ENCODE results near the gene FAM210A.

The FAM210A gene

GRCh38 chr18:13620206-13620672 lies 106.1 kb downstream of the FAM210A start:
- no peak for DNase-seq

- no peak for DNase-seq
Observed at GRCh38 chr18:13619505-13620205, 106.7 kb downstream of the FAM210A start.

GRCh38 chr18:13618760-13619438 lies 107.5 kb downstream of the FAM210A start:
- no peak for DNase-seq

- no peak for DNase-seq
Observed at GRCh38 chr18:13617826-13618515, 108.4 kb downstream of the FAM210A start.

- DNase-seq: no peak
Observed at GRCh38 chr18:13616525-13617035, 109.8 kb downstream of the FAM210A start.

GRCh38 chr18:13616041-13616440 lies 110.3 kb downstream of the FAM210A start:
- DNase-seq: no peak

- DNase-seq: no peak
Observed at GRCh38 chr18:13615432-13615861, 110.9 kb downstream of the FAM210A start.

- DNase-seq: no peak
Observed at GRCh38 chr18:13614641-13615288, 111.6 kb downstream of the FAM210A start.

GRCh38 chr18:13613591-13614501 lies 112.5 kb downstream of the FAM210A start:
- no peak for DNase-seq

Data from SHP77 (cell line).